GM04504 (cell line): Measurements from ENCODE around the gene LIPN.

Experiments
- DNase-seq: peaks from one replicate; pipeline ENCODE4 v3.0.0-alpha.2; 2012; ENCODE audit warnings: low read depth

Gene LIPN

DNA sequence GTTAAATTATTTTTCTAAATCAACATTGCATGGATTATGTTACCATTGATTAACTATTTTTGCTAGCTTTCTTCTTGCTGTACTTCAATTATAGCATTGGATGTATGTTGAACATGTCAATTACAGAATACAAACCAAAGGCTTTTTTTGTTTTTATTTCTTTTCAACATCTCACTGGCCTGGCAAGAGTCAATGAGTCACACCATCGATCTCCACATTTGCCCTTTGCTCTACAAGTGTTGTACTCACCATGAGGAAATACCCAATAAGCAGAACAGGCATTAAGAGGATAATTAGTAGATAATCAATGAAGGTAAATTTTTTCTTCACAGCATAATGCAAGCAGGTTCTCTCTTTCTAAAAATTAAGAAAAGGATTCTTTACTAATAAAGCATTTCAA, 68.5 kb downstream of the LIPN start:
- no peak for DNase-seq
